SK-N-SH treated with all-trans-retinoic acid at 6 μM for 48 hours (cell line): ENCODE results near the gene DOP1B.

Experiments used
- ARNTL ChIP-seq: fragments of 450-650 bp; formaldehyde crosslinking; IDR thresholded peaks from 2 replicates; pipeline ENCODE4 v1.5.0; 2020; ENCODE audit warnings: low read depth, mild to moderate bottlenecking, moderate library complexity, borderline replicate concordance
- CREB5 ChIP-seq: fragments of 250-450 bp; sonication (Bioruptor Pico); IDR thresholded peaks from 2 replicates; pipeline ENCODE4 v1.5.1; 2020; ENCODE audit warnings: low read depth, mild to moderate bottlenecking, moderate library complexity
- ISL1 ChIP-seq: fragments of 250-450 bp; sonication (Bioruptor Pico); IDR thresholded peaks from 2 replicates; pipeline ENCODE4 v2.1.2; 2022; ENCODE audit warnings: mild to moderate bottlenecking, moderate library complexity
- PATZ1 ChIP-seq: fragments of 250-450 bp; sonication (Bioruptor Pico); IDR thresholded peaks from 2 replicates; pipeline ENCODE4 v1.8.0; 2020; ENCODE audit warnings: mild to moderate bottlenecking, moderate library complexity, borderline replicate concordance
- RARB ChIP-seq: fragments of 250-450 bp; sonication (Bioruptor Pico); IDR thresholded peaks from 2 replicates; pipeline ENCODE4 v1.8.0; 2021; ENCODE audit warnings: mild to moderate bottlenecking, moderate library complexity
- TCF4 ChIP-seq: fragments of 250-450 bp; sonication (Bioruptor Pico); IDR thresholded peaks from 2 replicates; pipeline ENCODE4 v1.8.0; 2021; ENCODE audit warnings: mild to moderate bottlenecking, moderate library complexity, borderline replicate concordance
- ZC3H10 ChIP-seq: fragments of 250-450 bp; sonication (Bioruptor Pico); IDR thresholded peaks from 2 replicates; pipeline ENCODE4 v1.5.1; 2021; ENCODE audit warnings: mild to moderate bottlenecking, moderate library complexity
- ZFP3 ChIP-seq: fragments of 250-450 bp; sonication (Bioruptor Pico); IDR thresholded peaks from 2 replicates; pipeline ENCODE4 v1.5.0; 2020; ENCODE audit warnings: mild to moderate bottlenecking, moderate library complexity
- TF ChIP-seq, protein P1 (sequence below): fragments of 250-450 bp; sonication (Bioruptor Pico); IDR thresholded peaks from 2 replicates; pipeline ENCODE4 v1.5.0; 2020; ENCODE audit warnings: mild to moderate bottlenecking, moderate library complexity

DNA sequence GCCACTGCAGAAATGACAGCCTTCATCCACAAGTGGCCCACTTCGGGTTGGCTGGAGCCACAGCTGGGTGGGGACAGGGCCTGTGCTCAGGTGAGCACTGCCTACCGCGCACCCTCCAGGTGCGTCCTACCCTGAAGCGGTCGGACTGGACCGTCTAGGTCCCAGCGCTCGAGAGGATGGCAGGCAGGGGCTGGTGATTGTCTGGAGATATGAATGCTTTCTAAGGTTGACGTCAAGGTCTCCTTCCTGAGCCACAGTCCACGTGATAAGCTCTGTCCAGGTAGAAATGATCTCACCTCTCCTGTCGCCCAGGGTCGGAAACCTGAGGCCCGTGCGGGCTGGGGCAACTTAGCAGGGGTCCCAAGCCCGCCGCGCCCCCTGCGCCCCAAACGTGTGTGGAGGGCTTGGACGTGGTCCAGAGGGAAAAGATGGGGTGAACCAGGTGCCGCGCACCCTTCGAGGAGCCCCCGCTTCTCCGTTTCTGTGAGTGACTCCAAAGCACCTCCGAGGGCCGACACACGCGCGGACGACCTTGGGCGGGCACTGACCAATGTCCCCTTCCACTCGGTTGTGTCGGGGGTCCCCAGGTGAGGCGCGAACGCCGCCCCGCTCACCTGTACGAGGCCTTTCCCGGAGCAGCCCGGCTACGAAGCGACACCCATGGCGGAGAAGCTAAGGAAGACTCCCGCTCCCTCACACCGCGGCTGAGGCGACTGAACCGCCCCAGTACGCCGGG, 853 bp upstream of the DOP1B start:
- TF ChIP-seq, protein P1, sequence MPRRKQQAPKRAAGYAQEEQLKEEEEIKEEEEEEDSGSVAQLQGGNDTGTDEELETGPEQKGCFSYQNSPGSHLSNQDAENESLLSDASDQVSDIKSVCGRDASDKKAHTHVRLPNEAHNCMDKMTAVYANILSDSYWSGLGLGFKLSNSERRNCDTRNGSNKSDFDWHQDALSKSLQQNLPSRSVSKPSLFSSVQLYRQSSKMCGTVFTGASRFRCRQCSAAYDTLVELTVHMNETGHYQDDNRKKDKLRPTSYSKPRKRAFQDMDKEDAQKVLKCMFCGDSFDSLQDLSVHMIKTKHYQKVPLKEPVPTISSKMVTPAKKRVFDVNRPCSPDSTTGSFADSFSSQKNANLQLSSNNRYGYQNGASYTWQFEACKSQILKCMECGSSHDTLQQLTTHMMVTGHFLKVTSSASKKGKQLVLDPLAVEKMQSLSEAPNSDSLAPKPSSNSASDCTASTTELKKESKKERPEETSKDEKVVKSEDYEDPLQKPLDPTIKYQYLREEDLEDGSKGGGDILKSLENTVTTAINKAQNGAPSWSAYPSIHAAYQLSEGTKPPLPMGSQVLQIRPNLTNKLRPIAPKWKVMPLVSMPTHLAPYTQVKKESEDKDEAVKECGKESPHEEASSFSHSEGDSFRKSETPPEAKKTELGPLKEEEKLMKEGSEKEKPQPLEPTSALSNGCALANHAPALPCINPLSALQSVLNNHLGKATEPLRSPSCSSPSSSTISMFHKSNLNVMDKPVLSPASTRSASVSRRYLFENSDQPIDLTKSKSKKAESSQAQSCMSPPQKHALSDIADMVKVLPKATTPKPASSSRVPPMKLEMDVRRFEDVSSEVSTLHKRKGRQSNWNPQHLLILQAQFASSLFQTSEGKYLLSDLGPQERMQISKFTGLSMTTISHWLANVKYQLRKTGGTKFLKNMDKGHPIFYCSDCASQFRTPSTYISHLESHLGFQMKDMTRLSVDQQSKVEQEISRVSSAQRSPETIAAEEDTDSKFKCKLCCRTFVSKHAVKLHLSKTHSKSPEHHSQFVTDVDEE (CRISPR knock-in tag) = no peak
- no peak for TF ChIP-seq ZFP3 (CRISPR knock-in tag)
- no peak for TF ChIP-seq CREB5
- TF ChIP-seq PATZ1 (CRISPR knock-in tag) = no peak
- no peak for TF ChIP-seq RARB
- TF ChIP-seq ISL1 (CRISPR knock-in tag) = no peak
- no peak for TF ChIP-seq ARNTL (CRISPR knock-in tag)
- no peak for TF ChIP-seq ZC3H10 (CRISPR knock-in tag)
- no peak for TF ChIP-seq TCF4
